G401.6 (cell line): ENCODE results near the gene ZNF497.
"Not testable (repeated sequence)": the region's sequence is repeated elsewhere in the genome, so short reads cannot be mapped to it uniquely, and the experiment has no call there.

ENCODE experiments used
- FAIRE-seq: peaks from 2 replicates; lab custom pipeline; 2012; peaks lifted over from hg19 to GRCh38; lab: Jason Lieb, UNC

The ZNF497 gene

DNA sequence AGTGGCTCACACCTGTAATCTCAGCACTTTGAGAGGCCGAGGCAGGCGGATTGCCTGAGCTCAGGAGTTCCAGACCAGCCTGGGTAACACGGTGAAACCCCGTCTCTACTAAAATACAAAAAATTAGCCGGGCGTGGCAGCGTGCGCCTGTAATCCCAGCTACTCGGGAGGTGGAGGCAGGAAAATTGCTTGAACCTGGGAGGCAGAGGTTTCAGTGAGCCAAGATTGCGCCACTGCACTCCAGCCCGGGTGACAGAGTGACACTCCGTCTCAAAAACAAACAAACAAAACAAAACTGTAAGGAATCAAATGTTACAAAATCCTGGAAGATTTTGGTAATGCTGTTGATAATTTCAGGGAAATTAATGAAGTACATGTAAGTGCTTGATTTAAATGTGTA is 14.5 kb downstream of the ZNF497 start:
- FAIRE-seq = not testable (repeated sequence)

- no peak for FAIRE-seq
These were observed 15.3 kb downstream of the ZNF497 start for GRCh38 chr19:58346961-58347929.

GRCh38 chr19:58345558-58345957 is 17.0 kb downstream of the ZNF497 start:
- no peak for FAIRE-seq

GRCh38 chr19:58338825-58339558 is 23.6 kb downstream of the ZNF497 start:
- no peak for FAIRE-seq

DNA sequence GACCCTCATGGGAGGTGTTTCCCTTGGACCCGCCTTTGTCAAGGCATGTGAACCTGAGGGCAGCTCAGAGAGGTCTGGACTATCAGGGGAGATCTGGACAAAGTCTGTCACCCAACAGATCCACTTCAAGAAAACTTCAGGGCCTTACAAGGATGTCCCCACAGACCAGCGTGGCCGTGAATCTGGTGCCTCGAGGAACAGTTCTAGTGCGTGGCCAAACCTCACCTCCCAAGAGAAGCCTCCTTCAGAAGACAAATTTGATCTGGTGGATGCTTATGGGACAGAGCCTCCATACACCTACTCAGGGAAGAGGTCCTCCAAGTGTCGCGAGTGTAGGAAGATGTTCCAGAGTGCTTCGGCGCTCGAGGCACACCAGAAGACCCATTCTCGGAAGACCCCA is 24.2 kb downstream of the ZNF497 start:
- no peak for FAIRE-seq

DNA sequence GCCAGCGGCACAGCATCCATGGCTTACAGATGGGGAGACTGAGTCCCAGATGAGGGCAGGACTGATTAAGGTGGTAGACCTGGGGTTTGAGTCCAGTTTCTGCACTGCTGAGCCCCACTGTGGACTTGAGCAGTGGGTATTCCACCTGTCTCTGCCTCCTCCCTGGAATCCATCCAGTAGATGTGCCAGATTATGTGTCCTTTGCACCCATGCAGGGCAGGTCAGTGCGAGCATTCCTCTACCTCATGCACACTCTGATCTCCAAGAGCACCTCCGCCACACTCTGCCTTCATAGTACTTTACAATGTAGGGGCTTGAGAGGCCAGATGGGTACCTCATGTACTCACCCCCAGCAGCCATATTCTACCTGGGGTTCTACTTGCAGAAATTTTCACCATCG is 25.7 kb downstream of the ZNF497 start:
- no peak for FAIRE-seq

- no peak for FAIRE-seq
These were observed 26.3 kb downstream of the ZNF497 start for GRCh38 chr19:58336216-58336615.

DNA sequence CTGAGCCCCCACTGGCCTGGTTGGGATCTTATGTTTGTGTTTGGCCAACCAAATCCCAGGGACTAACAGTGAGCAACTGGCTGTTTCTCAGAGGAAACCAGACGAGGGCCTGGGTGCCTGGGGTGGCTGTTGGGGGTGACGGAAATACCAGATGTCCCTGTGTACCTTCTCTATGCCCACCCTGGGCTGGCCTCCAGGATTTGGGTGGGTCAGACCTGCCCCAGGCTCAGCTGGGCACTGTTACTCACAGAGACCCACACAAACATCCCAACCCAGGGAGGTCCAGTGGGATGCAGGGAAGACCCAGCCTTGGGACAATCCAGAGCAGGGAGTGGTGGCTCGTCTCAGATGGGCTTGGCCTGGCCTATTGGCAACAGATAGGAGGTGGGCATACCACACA is 26.9 kb downstream of the ZNF497 start:
- FAIRE-seq = no peak

- FAIRE-seq = no peak
These were observed 27.8 kb downstream of the ZNF497 start for GRCh38 chr19:58334691-58335249.

DNA sequence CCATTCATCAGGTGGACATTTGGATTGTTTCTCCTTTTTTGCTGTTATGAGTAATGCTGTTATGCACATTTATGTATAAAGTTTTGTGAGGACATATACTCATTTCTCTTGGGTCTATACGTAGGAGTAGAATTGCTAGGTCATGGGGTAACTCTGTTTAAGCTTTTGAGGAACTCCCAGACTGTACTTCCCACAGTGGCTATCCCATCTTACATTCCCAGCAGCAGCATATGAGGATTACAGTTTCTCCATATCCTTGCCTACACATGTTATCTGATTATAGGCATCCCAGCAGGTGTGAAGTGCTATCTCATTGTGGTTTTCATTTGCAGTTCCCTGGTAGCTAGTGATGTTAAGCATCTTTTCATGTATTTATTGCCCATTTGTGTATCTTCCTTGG is 29.9 kb downstream of the ZNF497 start:
- no peak for FAIRE-seq

DNA sequence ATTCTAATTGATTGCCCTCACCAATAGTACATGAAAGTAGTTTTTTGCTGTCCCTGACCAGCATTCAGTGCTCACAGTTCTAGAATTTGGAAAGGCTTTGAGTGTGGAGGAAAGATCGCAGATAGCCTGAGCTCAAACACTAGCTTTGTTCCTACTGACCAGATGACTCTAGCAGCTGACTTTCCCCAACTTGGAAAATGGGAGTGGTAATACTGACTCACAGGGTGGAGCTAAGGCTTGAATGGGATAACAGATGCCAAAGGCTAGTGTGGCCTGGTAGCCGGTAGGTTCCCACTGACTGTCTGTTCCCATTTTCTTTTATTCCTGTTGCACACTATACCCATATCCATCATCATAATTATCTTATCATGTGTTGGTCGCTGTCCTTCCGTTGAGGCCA is 32.1 kb downstream of the ZNF497 start:
- FAIRE-seq = no peak

- no peak for FAIRE-seq
These were observed 33.6 kb downstream of the ZNF497 start for GRCh38 chr19:58328999-58329398.

GRCh38 chr19:58326914-58327726 is 35.4 kb downstream of the ZNF497 start, which contains the start of gene ZSCAN22:
ZSCAN22 (plus strand) TSS chr19:58326994; CDS start chr19:58334803, 7,809 bp downstream.
- peak; percentile 11 for FAIRE-seq

- no peak for FAIRE-seq
These were observed 36.0 kb downstream of the ZNF497 start for GRCh38 chr19:58326501-58326913.

DNA sequence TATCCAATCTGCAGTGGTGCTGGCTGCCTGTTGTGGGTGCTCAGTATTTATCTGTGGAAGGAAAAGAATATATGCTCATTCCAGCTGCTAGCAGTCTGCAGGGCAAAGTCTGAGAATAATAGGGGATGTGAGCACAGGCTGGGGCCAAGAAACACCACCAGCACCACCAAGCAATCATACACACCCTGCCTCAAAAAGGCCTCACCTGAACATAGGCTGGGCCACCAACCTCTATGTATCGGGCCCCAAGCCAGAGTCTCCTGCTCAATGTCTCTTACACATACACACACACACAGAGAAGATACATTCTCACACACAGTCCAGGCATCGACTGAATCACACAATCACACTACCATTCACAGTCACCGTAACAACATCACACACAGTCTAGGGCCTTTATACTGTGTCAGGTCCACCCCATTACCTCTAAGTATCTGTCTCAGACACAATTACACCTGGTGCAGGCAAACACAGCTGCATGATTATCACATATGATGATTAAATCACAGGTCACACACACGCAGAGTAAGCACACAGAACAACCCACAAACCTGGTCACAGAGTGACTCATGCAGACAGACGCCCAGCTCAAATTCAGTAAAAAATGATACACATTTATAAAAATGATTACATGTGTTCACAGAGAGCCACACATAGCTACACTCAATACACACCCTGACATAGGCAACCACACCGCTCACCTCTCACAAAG is 37.1 kb downstream of the ZNF497 start:
- no peak for FAIRE-seq

- no peak for FAIRE-seq
These were observed 43.3 kb downstream of the ZNF497 start for GRCh38 chr19:58319241-58319640.

DNA sequence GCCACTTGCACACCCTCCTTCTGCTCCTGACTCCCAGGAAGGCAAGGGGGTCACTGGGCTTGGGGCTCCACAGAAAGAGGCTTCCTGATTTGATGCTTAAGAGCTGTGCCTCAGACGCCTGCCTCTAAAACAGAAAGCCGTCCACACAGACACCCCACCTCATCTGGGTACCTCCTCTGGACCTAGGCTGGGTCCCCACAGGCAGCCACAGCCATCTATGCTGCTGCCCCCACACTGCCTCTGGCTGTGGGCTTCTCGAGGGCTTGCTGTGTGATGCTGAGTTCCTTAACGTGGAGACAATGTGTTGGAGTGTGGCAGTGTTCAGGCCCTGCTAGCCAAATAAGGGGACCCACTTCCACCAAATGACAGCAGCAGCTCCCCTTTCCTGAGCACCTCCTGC is 44.3 kb downstream of the ZNF497 start:
- FAIRE-seq = no peak

GRCh38 chr19:58317476-58318072 is 45.0 kb downstream of the ZNF497 start:
- no peak for FAIRE-seq

GRCh38 chr19:58315580-58315979 is 47.0 kb downstream of the ZNF497 start:
- FAIRE-seq = no peak

- no peak for FAIRE-seq
These were observed 51.1 kb downstream of the ZNF497 start for GRCh38 chr19:58311345-58311865.

DNA sequence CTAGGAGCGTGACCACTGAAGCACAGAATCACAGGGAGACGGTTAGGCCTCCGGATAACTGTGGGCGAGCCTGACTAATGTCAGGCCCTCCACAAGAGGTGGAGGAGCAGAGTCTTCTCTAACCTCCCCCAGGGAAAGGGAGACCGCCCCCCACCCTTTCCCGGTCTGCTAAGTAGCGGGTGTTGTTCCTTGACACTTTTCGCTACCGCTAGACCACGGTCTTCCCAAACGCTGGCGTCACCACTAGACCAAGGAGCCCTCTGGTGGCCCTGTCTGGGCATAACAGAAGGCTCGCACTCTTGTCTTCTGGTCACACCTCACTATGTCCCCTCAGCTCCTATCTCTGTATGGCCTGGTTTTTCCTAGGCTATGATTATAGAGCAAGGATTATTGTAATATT is 51.9 kb downstream of the ZNF497 start:
- FAIRE-seq = not testable (repeated sequence)
